Testis (tissue), 3 donors: ENCODE results near the gene FAM193B. TPM values are rescaled to one million over a fixed set of nuclear protein-coding genes. Genes with fewer than 3 reads are reported as not detected.
A peak's percentile ranks its signal among the peaks of the same experiment; 100 is the strongest.

Experiments used
- DNase-seq: peaks from one replicate; pipeline ENCODE4 v3.0.0-alpha.2; 2019
- H3K27ac ChIP-seq, 2 donors: fragments of 200-600 bp; sonication (generic); one replicate each; pipeline ENCODE4 v1.5.1; 2019
- H3K27me3 ChIP-seq: fragments of 200-600 bp; sonication (generic); one replicate; pipeline ENCODE4 v1.5.1; 2019
- H3K36me3 ChIP-seq: fragments of 200-600 bp; sonication (generic); one replicate; pipeline ENCODE4 v1.5.1; 2017; ENCODE audit warnings: low read depth; ENCODE audit errors: missing control alignments
- H3K4me1 ChIP-seq: fragments of 200-600 bp; sonication (generic); one replicate; pipeline ENCODE4 v1.5.1; 2019
- H3K4me3 ChIP-seq, 2 donors: fragments of 200-600 bp; sonication (generic); one replicate each; pipeline ENCODE4 v1.5.1; 2017 to 2019
- H3K9me3 ChIP-seq: fragments of 200-600 bp; sonication (generic); one replicate; pipeline ENCODE4 v1.5.1; 2017
- CTCF ChIP-seq, 3 experiments: fragments of 450-650 bp in 2 of 3; fragments of 200-600 bp in 1 of 3; sonication (generic) in 1 of 3; IDR thresholded peaks; one replicate each; pipeline ENCODE4 v1.5.1; 2016 to 2019; ENCODE audit warnings: antibody characterized with exemption in 3 of 3, mild to moderate bottlenecking in 2 of 3, moderate library complexity in 1 of 3
- POLR2A ChIP-seq: fragments of 450-650 bp; IDR thresholded peaks from one replicate; pipeline ENCODE4 v1.6.1; 2017; ENCODE audit warnings: antibody characterized with exemption, mild to moderate bottlenecking, moderate library complexity
- WGBS, 2 donors: methylation state at CpG; one replicate each; pipeline ENCODE4 v1.1.5; 2018; 5-methylcytosine and 5-hydroxymethylcytosine counted together
- intact Hi-C: fragments of 100-400 bp; cut with DNase I; formaldehyde crosslinking; loops from one replicate; pipeline ENCODE4 v1.15.1; 2023; ENCODE audit warnings: low total_unique reads
- polyA plus RNA-seq: library from polyadenylated mRNA; stranded (reverse); fragments of 350-450 nt; fragmentation: Illumina TruSeq; extraction: RNeasy Lipid Tissue Mini Kit (QIAGEN cat#74804); gene quantifications from one replicate; pipeline ENCODE4 v1.2.3, GENCODE V29; 2014; ENCODE audit warnings: low read depth, low replicate concordance; ENCODE audit not compliant: insufficient read depth
- total RNA-seq, 2 donors: library from RNA; depleted of rRNA; stranded (reverse); fragments of >200 nt; gene quantifications; one replicate each; pipeline ENCODE4 v1.2.3, GENCODE V29; 2016

Gene FAM193B
- total and polyA plus RNA-seq, 3 donors from 2014 or later: 81.3 to 157 (median 111) TPM

- WGBS, 2 donors: 89 to 92% methylated on average over 18 to 19 of the region's 24 CpGs
- intact Hi-C loops: loop anchor here (10.0 kb wide), 1 partner anchor 109 kb away; no protein-coding TSS in a partner anchor
- TF ChIP-seq CTCF (IDR thresholded peaks at IDR 0.05): no peak
- TF ChIP-seq POLR2A: no peak
These were observed 50.8 kb downstream of the FAM193B start for GRCh38 chr5:177503351-177504085.

GRCh38 chr5:177502886-177503285 lies 51.5 kb downstream of the FAM193B start:
- no peak overlapping the region for H3K27ac ChIP-seq
- no peaks in the 10 kb centered on the region for H3K9me3 ChIP-seq
- DNase-seq: no peak
- TF ChIP-seq POLR2A (no peak), CTCF (IDR thresholded peaks at IDR 0.05) (no peak)
- no peaks in the 10 kb centered on the region for H3K27me3 ChIP-seq
- H3K4me3 ChIP-seq: no peak overlapping the region
- WGBS, 2 donors: 82 to 83% methylated on average over 16 of the region's 16 CpGs
- intact Hi-C loops: loop anchor here (10.0 kb wide), 1 partner anchor 108 kb away; no protein-coding TSS in a partner anchor
- H3K4me1 ChIP-seq: peaks cover 31% of the 10 kb centered on the region
- no peaks in the 10 kb centered on the region for H3K36me3 ChIP-seq

More at GRCh38 chr5:177503351-177504085, 50.8 kb downstream of the FAM193B start:
- H3K36me3 ChIP-seq: no peaks in the 10 kb centered on the region
- DNase-seq: no peak
- no peak overlapping the region for H3K4me3 ChIP-seq
- peaks cover 25% of the 10 kb centered on the region for H3K4me1 ChIP-seq
- no peaks in the 10 kb centered on the region for H3K27me3 ChIP-seq
- H3K9me3 ChIP-seq: no peaks in the 10 kb centered on the region
- H3K27ac ChIP-seq: no peak overlapping the region

GRCh38 chr5:177501874-177502678 lies 52.3 kb downstream of the FAM193B start:
- H3K36me3 ChIP-seq: no peaks in the 10 kb centered on the region
- 48 to 53% methylated on average over 9 of the region's 9 CpGs for WGBS, 2 donors
- H3K27ac ChIP-seq: no peak overlapping the region
- intact Hi-C loops: loop anchor here (10.0 kb wide), 1 partner anchor 107 kb away; no protein-coding TSS in a partner anchor
- no peaks in the 10 kb centered on the region for H3K9me3 ChIP-seq
- peaks cover 35% of the 10 kb centered on the region for H3K4me1 ChIP-seq
- no peak for DNase-seq
- TF ChIP-seq CTCF (IDR thresholded peaks at IDR 0.05) (no peak), POLR2A (no peak)
- H3K27me3 ChIP-seq: no peaks in the 10 kb centered on the region
- H3K4me3 ChIP-seq: no peak overlapping the region

- Histone ChIP-seq H3K27ac (peak overlapping the region; percentile 3 to 36), H3K27me3 (no peaks in the 10 kb centered on the region), H3K9me3 (no peaks in the 10 kb centered on the region), H3K36me3 (no peaks in the 10 kb centered on the region), H3K4me3 (no peak overlapping the region), H3K4me1 (peaks cover 36% of the 10 kb centered on the region)
- DNase-seq: peak; percentile 95
- peak; percentile 83 to 95 (median 88) for TF ChIP-seq CTCF (IDR thresholded peaks at IDR 0.05)
- no peak for TF ChIP-seq POLR2A
- intact Hi-C loops: loop anchor here (10.0 kb wide), 1 partner anchor 106 kb away; no protein-coding TSS in a partner anchor
- 34 to 36% methylated on average over 3 to 10 of the region's 10 CpGs for WGBS, 2 donors
These were observed 53.5 kb downstream of the FAM193B start for GRCh38 chr5:177500685-177501522.
